IMR-90 (cell line): ENCODE data around the gene TPI1. TPM values are rescaled to one million over a fixed set of nuclear protein-coding genes. Genes with fewer than 3 reads are reported as not detected.

Experiments used
- ATAC-seq: fragments of 200-7000 bp; cut with Tn5 transposase; 2 replicates; pipeline ENCODE4 v1.9.1; 2020; ENCODE audit warnings: low read depth, mild to moderate bottlenecking, moderate library complexity
- BruUV-seq: library from RNA; stranded (reverse); fragments of 400-500 nt; replicated peaks from 2 replicates; lab custom pipeline; 2021; lab: Mats Ljungman, UMichigan
- CTCF ChIA-PET: fragments of 300-600 bp; formaldehyde crosslinking; extraction: SDS; loops from one replicate; lab custom pipeline; 2021; ENCODE audit warnings: antibody characterized with exemption; lab: Yijun Ruan, JAX
- POLR2A ChIA-PET: fragments of 300-600 bp; sonication (Branson Sonifier 250); formaldehyde crosslinking; loops from one replicate; lab custom pipeline; 2022; ENCODE audit warnings: antibody characterized with exemption; ENCODE audit not compliant: unreplicated experiment; lab: Charles Lee
- DNase-seq: peaks from one replicate; pipeline ENCODE4 v3.0.0; 2013
- H2AFZ ChIP-seq: replicated peaks from 2 replicates; pipeline ENCODE3; 2013; ENCODE audit warnings: low read length, mild to moderate bottlenecking; ENCODE audit not compliant: poor library complexity
- H2AK5ac ChIP-seq: 2 replicates; pipeline ENCODE4 v1.6.1; 2013; ENCODE audit warnings: low read depth, low read length, inconsistent platforms
- H2AK9ac ChIP-seq: replicated peaks from 2 replicates; pipeline ENCODE3; 2013; ENCODE audit warnings: mild to moderate bottlenecking, low read depth, low read length, moderate library complexity; ENCODE audit not compliant: poor library complexity
- H2BK120ac ChIP-seq: 2 replicates; pipeline ENCODE4 v1.6.1; 2013; ENCODE audit warnings: low read depth, low read length, inconsistent platforms
- H2BK15ac ChIP-seq: 3 replicates; pipeline ENCODE4 v1.6.1; 2013; ENCODE audit warnings: low read depth, low read length, inconsistent platforms
- H2BK20ac ChIP-seq: 2 replicates; pipeline ENCODE4 v1.6.1; 2013; ENCODE audit warnings: low read depth, mild to moderate bottlenecking, inconsistent platforms, low read length, moderate library complexity
- H2BK5ac ChIP-seq: 2 replicates; pipeline ENCODE4 v1.6.1; 2013; ENCODE audit warnings: mild to moderate bottlenecking, low read depth, low read length, inconsistent platforms; ENCODE audit not compliant: poor library complexity, severe bottlenecking
- H3K14ac ChIP-seq: replicated peaks from 2 replicates; pipeline ENCODE4 v1.6.1; 2013; ENCODE audit warnings: low read depth, low read length, inconsistent platforms
- H3K18ac ChIP-seq: 2 replicates; pipeline ENCODE4 v1.6.1; 2013; ENCODE audit warnings: low read depth, low read length, control low read depth
- H3K23ac ChIP-seq: 2 replicates; pipeline ENCODE4 v1.6.1; 2013; ENCODE audit warnings: low read depth, low read length, inconsistent platforms
- H3K27ac ChIP-seq: 2 replicates; pipeline ENCODE4 v1.5.1; 2013; ENCODE audit warnings: mild to moderate bottlenecking, control low read depth, low read length; ENCODE audit not compliant: insufficient read depth
- H3K27me3 ChIP-seq: 2 replicates; pipeline ENCODE4 v1.6.1; 2013; ENCODE audit warnings: low read length; ENCODE audit not compliant: control insufficient read depth, insufficient read depth
- H3K36me3 ChIP-seq: 2 replicates; pipeline ENCODE4 v1.6.1; 2013; ENCODE audit warnings: low read length, mixed read lengths; ENCODE audit not compliant: control insufficient read depth, insufficient read depth
- H3K4ac ChIP-seq: 2 replicates; pipeline ENCODE4 v1.6.1; 2013; ENCODE audit warnings: low read depth, low read length, inconsistent platforms
- H3K4me1 ChIP-seq: 2 replicates; pipeline ENCODE4 v1.6.1; 2013; ENCODE audit warnings: low read length, mixed read lengths; ENCODE audit not compliant: control insufficient read depth, insufficient read depth
- H3K4me2 ChIP-seq: 2 replicates; pipeline ENCODE4 v1.6.1; 2013; ENCODE audit warnings: low read depth, mild to moderate bottlenecking, control low read depth, low read length, moderate library complexity
- H3K4me3 ChIP-seq: 2 replicates; pipeline ENCODE4 v1.5.1; 2013; ENCODE audit warnings: low read depth, mild to moderate bottlenecking, control low read depth, low read length, moderate library complexity; ENCODE audit not compliant: insufficient read depth
- H3K56ac ChIP-seq: 2 replicates; pipeline ENCODE4 v1.6.1; 2013; ENCODE audit warnings: low read length, inconsistent platforms; ENCODE audit not compliant: insufficient read depth; ENCODE audit errors: extremely low read depth
- H3K79me1 ChIP-seq, 2 experiments: 2 replicates each; pipeline ENCODE4 v1.6.1; 2013; ENCODE audit warnings: low read length in 2 of 2, inconsistent platforms in 1 of 2, low read depth in 1 of 2
- H3K9ac ChIP-seq: 2 replicates; pipeline ENCODE4 v1.6.1; 2013; ENCODE audit warnings: low read depth, low read length, control low read depth
- H3K9me1 ChIP-seq: 2 replicates; pipeline ENCODE4 v1.6.1; 2013; ENCODE audit warnings: low read length, inconsistent platforms; ENCODE audit not compliant: insufficient read depth
- H3K9me3 ChIP-seq: 2 replicates; pipeline ENCODE4 v1.6.1; 2013; ENCODE audit warnings: low read length; ENCODE audit not compliant: control insufficient read depth, insufficient read depth
- H4K20me1 ChIP-seq: 2 replicates; pipeline ENCODE4 v1.6.1; 2013; ENCODE audit warnings: low read length, inconsistent platforms; ENCODE audit not compliant: insufficient read depth
- H4K5ac ChIP-seq: 2 replicates; pipeline ENCODE4 v1.6.1; 2013; ENCODE audit warnings: mild to moderate bottlenecking, low read depth, low read length, control low read depth
- H4K8ac ChIP-seq, 2 experiments: 2 replicates each; pipeline ENCODE4 v1.6.1; 2013; ENCODE audit warnings: low read depth in 2 of 2, low read length in 2 of 2, control low read depth in 1 of 2, inconsistent platforms in 1 of 2
- H4K91ac ChIP-seq: 2 replicates; pipeline ENCODE4 v1.6.1; 2013; ENCODE audit warnings: low read depth, low read length, inconsistent platforms; ENCODE audit not compliant: insufficient read depth
- BHLHE40 ChIP-seq: fragments of 150-350 bp; IDR thresholded peaks from 2 replicates; pipeline ENCODE4 v1.6.1; 2016; ENCODE audit warnings: mild to moderate bottlenecking, low read depth, low read length
- CEBPB ChIP-seq: IDR thresholded peaks from 2 replicates; pipeline ENCODE4 v1.6.1; 2012; ENCODE audit warnings: low read depth, low read length, improper control_type of control experiment
- CHD1 ChIP-seq: IDR thresholded peaks from 2 replicates; pipeline ENCODE4 v1.6.1; 2012; ENCODE audit warnings: low read depth, low read length, improper control_type of control experiment
- FOS ChIP-seq: fragments of 150-350 bp; IDR thresholded peaks from 2 replicates; pipeline ENCODE4 v1.6.1; 2016; ENCODE audit warnings: low read depth, low read length
- MAFK ChIP-seq: IDR thresholded peaks from 2 replicates; pipeline ENCODE4 v1.6.1; 2012; ENCODE audit warnings: low read depth, low read length, improper control_type of control experiment
- MAZ ChIP-seq: IDR thresholded peaks from 2 replicates; pipeline ENCODE4 v1.6.1; 2012; ENCODE audit warnings: low read depth, mild to moderate bottlenecking, low read length, improper control_type of control experiment, moderate library complexity, borderline replicate concordance
- MXI1 ChIP-seq: IDR thresholded peaks from 2 replicates; pipeline ENCODE4 v1.6.1; 2012; ENCODE audit warnings: low read depth, mild to moderate bottlenecking, low read length, moderate library complexity, borderline replicate concordance
- POLR2A ChIP-seq: IDR thresholded peaks from 2 replicates; pipeline ENCODE4 v1.6.1; 2012; ENCODE audit warnings: mild to moderate bottlenecking, low read depth, low read length
- RAD21 ChIP-seq: IDR thresholded peaks from 2 replicates; pipeline ENCODE4 v1.6.1; 2012; ENCODE audit warnings: low read length, improper control_type of control experiment
- RCOR1 ChIP-seq: IDR thresholded peaks from 2 replicates; pipeline ENCODE4 v1.6.1; 2012; ENCODE audit warnings: mild to moderate bottlenecking, low read length, improper control_type of control experiment; ENCODE audit not compliant: insufficient replicate concordance
- RFX5 ChIP-seq: IDR thresholded peaks from 2 replicates; pipeline ENCODE4 v1.8.0; 2012; ENCODE audit warnings: low read depth, mild to moderate bottlenecking, low read length, moderate library complexity
- SMC3 ChIP-seq: fragments of 150-350 bp; IDR thresholded peaks from 2 replicates; pipeline ENCODE4 v1.6.1; 2016; ENCODE audit warnings: low read depth, mild to moderate bottlenecking, antibody characterized with exemption, low read length, moderate library complexity
- USF2 ChIP-seq: fragments of 150-350 bp; IDR thresholded peaks from 2 replicates; pipeline ENCODE4 v1.6.1; 2017; ENCODE audit warnings: mild to moderate bottlenecking, antibody characterized with exemption, low read length, low read depth
- WGBS, 2 experiments: methylation state at CpG; one replicate each; pipeline versions ENCODE4 v1.1.5 to v1.1.7; 2013; ENCODE audit warnings: missing lambda C conversion rate in 2 of 2; ENCODE audit not compliant: insufficient read length in 1 of 2; ENCODE audit errors: extremely low coverage in 2 of 2; 5-methylcytosine and 5-hydroxymethylcytosine counted together
- dilution Hi-C: fragments of 300-500 bp; cut with HindIII; formaldehyde crosslinking; loops from one replicate; pipeline ENCODE4 v1.14.3; 2018; ENCODE audit warnings: low sequenced_read_pairs; ENCODE audit not compliant: unreplicated experiment
- in situ Hi-C: fragments of 300-500 bp; cut with MboI; formaldehyde crosslinking; loops from 3 replicates; pipeline ENCODE4 v1.14.3; 2019; ENCODE audit warnings: low sequenced_read_pairs, inconsistent platforms, mixed read lengths
- intact Hi-C: fragments of 100-400 bp; cut with micrococcal nuclease; formaldehyde crosslinking; loops from 2 replicates; pipeline ENCODE4 v1.10.0; 2022
- polyA plus RNA-seq, 3 experiments: library from polyadenylated mRNA; depleted of rRNA; stranded (reverse); fragments of >200 nt; gene quantifications; 2 replicates each; pipeline ENCODE4 v1.2.3, GENCODE V29; 2012; ENCODE audit warnings: low replicate concordance in 1 of 3
- total RNA-seq: library from RNA; depleted of rRNA; stranded (reverse); fragments of >200 nt; gene quantifications from 2 replicates; pipeline ENCODE4 v1.2.3, GENCODE V29; 2012
- TF ChIP-seq, protein P1 (sequence below): conservative IDR thresholded peaks from 2 replicates; pipeline ENCODE4 v1.5.1; 2012; ENCODE audit warnings: mild to moderate bottlenecking, low read depth, low read length, improper control_type of control experiment

TPI1 gene
- total and polyA plus RNA-seq, 2 of the 4 experiments (the other 2 are of a cell fraction) = 1,995 to 2,176 TPM

- Histone ChIP-seq H2AFZ (no peak overlapping the region), H4K5ac (no peak overlapping the region), H3K9me1 (peaks cover 4% of the 10 kb centered on the region; the same call in 1 of the 2 replicates), H3K9ac (no peak overlapping the region), H3K23ac (no peak overlapping the region), H4K91ac (no peak overlapping the region), H2BK15ac (no peak overlapping the region), H2BK120ac (no peak overlapping the region), H2AK5ac (no peak overlapping the region), H3K27me3 (peaks cover 4% of the 10 kb centered on the region; the same call in 1 of the 2 replicates), H3K14ac (no peak overlapping the region), H2BK20ac (no peak overlapping the region), H3K56ac (no peak overlapping the region), H3K79me1 (peaks cover 0 to 3% of the 10 kb centered on the region in 2 experiments; a peak in 1 of 4 replicates), H4K20me1 (no peaks in the 10 kb centered on the region), H3K27ac (no peak overlapping the region), H3K36me3 (peaks cover 3% of the 10 kb centered on the region), H3K4ac (no peak overlapping the region), H3K4me3 (no peak overlapping the region), H3K18ac (no peak overlapping the region), H4K8ac (no peak overlapping the region), H3K9me3 (no peaks in the 10 kb centered on the region), H3K4me2 (no peak overlapping the region), H2AK9ac (no peak overlapping the region), H3K4me1 (peaks cover 10% of the 10 kb centered on the region; the same call in 1 of the 2 replicates), H2BK5ac (no peak overlapping the region)
- WGBS, 2 experiments = no CpG with 5 or more reads among the region's 5 CpGs
- dilution Hi-C loops (no loop called here), intact Hi-C loops (no loop called here), in situ Hi-C loops (no loop called here)
- DNase-seq (no peak), ATAC-seq (no peak)
- ChIA-PET CTCF (no interaction called here), POLR2A (no interaction called here)
- BruUV-seq = no TSS peak
- TF ChIP-seq USF2 (no peak), MXI1 (no peak), POLR2A (no peak), FOS (no peak), RAD21 (no peak), CEBPB (no peak), SMC3 (no peak), MAZ (no peak), BHLHE40 (no peak), CHD1 (no peak), RCOR1 (no peak), MAFK (no peak), RFX5 (no peak)
- TF ChIP-seq, protein P1, sequence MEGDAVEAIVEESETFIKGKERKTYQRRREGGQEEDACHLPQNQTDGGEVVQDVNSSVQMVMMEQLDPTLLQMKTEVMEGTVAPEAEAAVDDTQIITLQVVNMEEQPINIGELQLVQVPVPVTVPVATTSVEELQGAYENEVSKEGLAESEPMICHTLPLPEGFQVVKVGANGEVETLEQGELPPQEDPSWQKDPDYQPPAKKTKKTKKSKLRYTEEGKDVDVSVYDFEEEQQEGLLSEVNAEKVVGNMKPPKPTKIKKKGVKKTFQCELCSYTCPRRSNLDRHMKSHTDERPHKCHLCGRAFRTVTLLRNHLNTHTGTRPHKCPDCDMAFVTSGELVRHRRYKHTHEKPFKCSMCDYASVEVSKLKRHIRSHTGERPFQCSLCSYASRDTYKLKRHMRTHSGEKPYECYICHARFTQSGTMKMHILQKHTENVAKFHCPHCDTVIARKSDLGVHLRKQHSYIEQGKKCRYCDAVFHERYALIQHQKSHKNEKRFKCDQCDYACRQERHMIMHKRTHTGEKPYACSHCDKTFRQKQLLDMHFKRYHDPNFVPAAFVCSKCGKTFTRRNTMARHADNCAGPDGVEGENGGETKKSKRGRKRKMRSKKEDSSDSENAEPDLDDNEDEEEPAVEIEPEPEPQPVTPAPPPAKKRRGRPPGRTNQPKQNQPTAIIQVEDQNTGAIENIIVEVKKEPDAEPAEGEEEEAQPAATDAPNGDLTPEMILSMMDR = no peak
Measured at GRCh38 chr12:6818645-6819044, 48.7 kb upstream of the TPI1 start.
